Stimulated activated CD4-positive, alpha-beta T cell treated with anti-CD3 and anti-CD28 coated beads, Interleukin-12 subunit alpha, Interleukin-12 subunit beta, amount 100 ng/mL, for 24 hours (primary cell): Measurements from ENCODE around the gene AREL1.

Source experiments
- DNase-seq, 2 experiments: peaks; one replicate each; pipeline ENCODE4 v3.0.0-alpha.2; 2020; ENCODE audit warnings: low read depth in 2 of 2

AREL1 gene

DNA sequence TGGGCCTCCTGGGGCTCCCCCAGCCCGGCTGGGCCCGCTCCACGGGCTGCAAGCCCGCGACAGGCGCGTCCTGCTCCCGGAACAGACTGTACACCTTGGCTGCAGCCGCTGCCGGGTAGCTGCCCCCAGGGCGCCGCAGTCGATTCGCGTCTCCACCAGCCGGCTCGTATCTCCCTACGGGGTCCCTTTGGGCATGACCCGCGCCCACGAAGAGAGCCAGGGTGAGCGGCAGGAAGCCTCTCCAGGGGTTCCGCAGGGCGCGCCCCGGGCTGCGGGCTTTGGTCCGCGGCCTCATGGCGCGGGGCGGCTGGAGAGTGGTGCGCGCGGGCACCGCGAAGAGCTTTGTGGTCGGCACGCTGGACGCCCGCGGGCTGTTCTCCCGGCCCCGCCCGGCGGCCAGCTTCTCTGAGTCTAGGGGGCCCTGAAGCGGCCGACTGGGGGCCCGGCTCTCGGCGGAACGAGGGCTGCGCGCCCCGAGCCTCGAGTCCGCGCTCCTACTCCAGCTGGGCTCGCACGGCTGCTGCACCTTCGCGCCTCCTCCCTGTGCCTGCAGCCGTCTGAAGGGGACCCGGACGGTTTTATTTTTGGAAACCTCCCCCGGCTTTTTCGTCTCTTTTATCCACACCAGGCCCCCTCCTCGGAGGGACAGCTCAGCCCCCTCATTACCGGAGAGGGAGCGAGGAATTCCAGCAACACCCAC is 101.1 kb downstream of the AREL1 start, which contains the start of gene LTBP2:
Gene LTBP2 (minus strand): TSS at position 588 of the 700 bp plus-strand sequence. CDS start 293 bp downstream, at position 295.
- DNase-seq, result no peak
